GM13976 (cell line): ENCODE results near the gene CDH10.

Experiments used
- DNase-seq: peaks from one replicate; pipeline ENCODE4 v3.0.0; 2012; ENCODE audit warnings: low spot score
- in situ Hi-C: fragments of 300-500 bp; cut with MboI; formaldehyde crosslinking; loops from one replicate; pipeline ENCODE4 v1.12.0; 2022; ENCODE audit warnings: low sequenced_read_pairs, mixed read lengths, inconsistent platforms; ENCODE audit not compliant: unreplicated experiment
- TF ChIP-seq, protein P1 (sequence below): IDR thresholded peaks from 2 replicates; pipeline ENCODE4 v1.5.1; 2012; ENCODE audit warnings: borderline replicate concordance, mild to moderate bottlenecking; ENCODE audit not compliant: insufficient read depth; ENCODE audit errors: extremely low read depth, missing control alignments, control extremely low read depth

The CDH10 gene

DNA sequence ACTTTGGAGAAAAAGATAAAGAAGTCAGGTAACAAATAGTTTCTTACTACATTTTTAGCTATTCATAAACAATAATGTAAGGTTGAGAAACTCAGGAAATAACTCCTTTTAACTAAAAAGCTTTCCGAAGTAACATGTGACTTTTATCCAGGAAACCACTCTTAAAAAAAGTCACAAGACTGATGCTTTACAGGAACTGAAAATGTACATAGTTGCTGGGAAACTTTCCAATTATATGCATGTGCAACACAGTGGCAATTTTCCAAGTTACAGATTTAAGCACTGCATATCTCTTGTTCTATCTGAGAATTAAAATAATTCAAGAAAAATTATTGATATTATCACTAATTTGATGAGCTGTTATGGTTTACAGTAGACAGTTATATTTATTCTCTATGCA lies 105.2 kb downstream of the CDH10 start:
- no peak for DNase-seq
- TF ChIP-seq, protein P1, sequence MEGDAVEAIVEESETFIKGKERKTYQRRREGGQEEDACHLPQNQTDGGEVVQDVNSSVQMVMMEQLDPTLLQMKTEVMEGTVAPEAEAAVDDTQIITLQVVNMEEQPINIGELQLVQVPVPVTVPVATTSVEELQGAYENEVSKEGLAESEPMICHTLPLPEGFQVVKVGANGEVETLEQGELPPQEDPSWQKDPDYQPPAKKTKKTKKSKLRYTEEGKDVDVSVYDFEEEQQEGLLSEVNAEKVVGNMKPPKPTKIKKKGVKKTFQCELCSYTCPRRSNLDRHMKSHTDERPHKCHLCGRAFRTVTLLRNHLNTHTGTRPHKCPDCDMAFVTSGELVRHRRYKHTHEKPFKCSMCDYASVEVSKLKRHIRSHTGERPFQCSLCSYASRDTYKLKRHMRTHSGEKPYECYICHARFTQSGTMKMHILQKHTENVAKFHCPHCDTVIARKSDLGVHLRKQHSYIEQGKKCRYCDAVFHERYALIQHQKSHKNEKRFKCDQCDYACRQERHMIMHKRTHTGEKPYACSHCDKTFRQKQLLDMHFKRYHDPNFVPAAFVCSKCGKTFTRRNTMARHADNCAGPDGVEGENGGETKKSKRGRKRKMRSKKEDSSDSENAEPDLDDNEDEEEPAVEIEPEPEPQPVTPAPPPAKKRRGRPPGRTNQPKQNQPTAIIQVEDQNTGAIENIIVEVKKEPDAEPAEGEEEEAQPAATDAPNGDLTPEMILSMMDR, result no peak
- in situ Hi-C loops, result no loop called here

DNA sequence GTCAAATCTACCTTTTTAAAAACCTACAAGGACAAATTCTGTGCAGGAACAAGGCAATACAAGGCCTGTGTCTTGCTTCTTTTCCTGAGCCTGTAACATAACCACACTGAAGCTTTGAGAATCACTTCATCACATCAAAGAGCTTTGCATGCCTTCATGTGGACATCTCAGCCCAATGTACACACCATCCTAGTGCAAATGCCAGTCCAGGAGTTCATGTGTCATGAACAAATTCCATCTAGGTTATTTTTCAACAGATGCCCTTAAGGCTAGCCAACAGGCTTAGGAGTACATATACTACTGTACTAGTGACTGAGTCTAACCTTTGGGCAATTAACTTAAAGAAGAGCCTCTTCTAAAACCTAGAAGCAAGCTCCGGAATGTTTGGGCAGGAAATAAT lies 106.4 kb downstream of the CDH10 start:
- in situ Hi-C loops, result no loop called here
- no peak for DNase-seq
- TF ChIP-seq, protein P1, result no peak

DNA sequence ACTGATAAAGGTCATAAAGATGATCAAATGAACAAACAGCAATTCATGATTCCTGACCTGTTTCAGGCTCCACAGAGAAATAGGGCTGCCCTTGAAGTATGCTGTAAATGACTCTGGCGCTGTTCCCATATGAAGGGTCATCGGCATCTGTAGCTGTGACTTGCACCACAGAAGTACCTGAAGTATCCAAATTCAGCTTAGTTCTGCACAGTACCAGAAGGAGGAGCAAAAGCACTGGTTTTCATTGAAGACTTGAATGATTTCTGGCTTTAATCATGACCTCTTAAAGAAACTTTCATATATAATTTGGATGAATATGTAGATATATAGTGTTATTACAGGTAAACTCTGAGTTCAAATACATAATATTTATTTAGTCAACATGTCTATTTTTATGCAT lies 109.1 kb downstream of the CDH10 start:
- in situ Hi-C loops, result no loop called here
- no peak for DNase-seq
- TF ChIP-seq, protein P1, result no peak

DNA sequence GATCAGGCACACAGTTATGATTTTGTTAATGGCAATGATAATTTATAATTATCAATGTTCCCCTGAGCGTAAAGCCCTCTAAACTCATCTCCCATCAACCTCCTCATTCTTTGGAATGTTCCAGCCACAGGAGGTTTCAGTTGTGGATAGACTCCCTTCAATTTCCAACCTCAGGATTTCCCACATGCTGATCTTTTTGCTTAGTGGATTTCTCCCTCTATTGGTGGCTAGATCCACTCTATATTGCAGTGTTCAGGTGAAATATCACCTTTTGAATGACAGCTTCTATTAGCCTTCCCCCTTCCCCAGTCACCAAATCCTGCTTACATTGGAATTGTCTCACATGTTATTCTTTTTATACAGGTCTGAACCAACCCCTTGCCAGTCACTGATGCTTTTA lies 113.9 kb downstream of the CDH10 start:
- TF ChIP-seq, protein P1, result no peak
- DNase-seq, result no peak
- in situ Hi-C loops, result no loop called here

DNA sequence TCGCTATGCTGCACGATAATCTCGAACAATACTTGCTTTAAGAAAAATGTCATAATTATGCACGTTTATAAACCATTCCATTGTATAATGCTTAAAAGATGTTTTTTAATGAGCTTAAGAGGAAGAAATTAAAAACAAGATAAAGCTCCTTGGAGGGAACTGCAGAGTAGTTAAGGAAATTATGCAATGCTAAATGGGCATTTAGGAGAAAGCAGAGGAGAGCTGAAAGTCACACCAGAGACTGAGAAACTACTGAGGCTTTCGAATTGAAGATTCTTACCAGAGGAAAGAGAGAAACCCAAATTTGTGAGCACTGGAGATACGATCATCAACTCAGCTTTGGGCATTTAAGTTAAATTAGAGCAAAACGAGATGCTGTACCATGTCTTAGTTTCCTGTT lies 119.4 kb downstream of the CDH10 start:
- no peak for DNase-seq
- TF ChIP-seq, protein P1, result no peak
- in situ Hi-C loops, result no loop called here

DNA sequence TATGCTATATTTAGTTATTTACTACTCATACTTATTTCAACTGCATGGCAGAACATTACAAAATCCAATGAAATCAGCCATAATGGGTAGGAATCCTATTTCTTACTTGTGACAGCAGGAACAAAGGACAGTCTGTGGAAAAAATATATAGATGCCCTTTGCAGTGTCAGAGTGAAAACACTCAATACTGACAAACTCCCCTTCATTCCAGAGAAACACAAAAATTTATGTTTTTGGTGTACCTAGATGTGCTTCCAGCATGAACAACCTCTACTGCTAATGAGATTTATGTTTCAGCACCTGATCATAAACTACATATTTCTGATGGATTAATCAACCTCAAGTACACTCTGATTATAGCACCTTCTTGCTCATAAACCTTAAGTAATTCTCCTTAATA lies 132.4 kb downstream of the CDH10 start:
- TF ChIP-seq, protein P1, result no peak
- DNase-seq, result no peak
- in situ Hi-C loops, result no loop called here

DNA sequence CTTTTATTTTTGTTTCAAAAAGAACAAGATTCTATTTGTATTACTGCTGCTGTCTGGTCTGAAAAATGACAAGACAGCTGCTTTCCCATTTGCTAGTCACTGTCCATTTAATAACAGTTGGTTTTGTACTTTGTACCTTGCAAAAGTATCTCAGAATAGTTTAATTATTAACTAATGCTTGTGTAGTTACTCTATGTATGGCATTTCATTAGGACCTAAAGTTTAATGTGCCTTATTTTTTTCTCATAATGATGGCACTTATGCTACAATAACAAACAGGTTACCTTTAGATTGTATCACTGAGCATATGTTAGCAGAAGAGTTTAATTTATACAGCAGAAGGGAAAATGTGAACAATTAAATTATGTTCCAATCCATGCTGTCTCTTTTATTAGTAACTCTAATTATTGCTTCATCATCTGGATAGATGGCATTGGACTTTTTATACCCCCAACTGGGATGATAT lies 134.2 kb downstream of the CDH10 start:
- DNase-seq, result no peak
- in situ Hi-C loops, result no loop called here
- TF ChIP-seq, protein P1, result no peak
